Measurements from ENCODE around the gene TPCN2. TPM values are rescaled to one million over a fixed set of nuclear protein-coding genes. Genes with fewer than 3 reads are reported as not detected.

Gene TPCN2
- total RNA-seq, 2 donors from 2014 or later = 14.5 to 21.1 TPM

DNA sequence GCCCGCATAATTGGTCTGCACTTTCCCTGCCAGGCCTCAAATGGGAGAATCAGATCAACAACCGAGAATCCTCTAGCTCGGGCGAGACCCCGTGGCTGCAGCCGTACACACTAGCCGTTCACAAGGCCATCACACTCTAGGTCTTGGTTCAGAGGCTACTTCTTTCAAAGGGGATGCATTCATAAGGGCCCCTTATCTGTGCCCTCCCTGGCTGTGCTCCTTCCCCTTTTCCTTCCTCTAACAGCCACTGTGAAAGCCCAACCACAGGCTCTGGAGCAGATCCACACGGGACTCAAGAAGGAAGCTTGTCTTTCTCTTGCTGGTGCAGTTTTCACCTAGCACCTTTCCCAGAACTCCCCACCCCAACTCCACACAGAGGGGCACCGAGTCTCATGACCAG, 131.5 kb downstream of the TPCN2 start:
- intact Hi-C loops (cut with DNase I) = no loop called here
- Histone ChIP-seq H3K36me3 (no peaks in the 10 kb centered on the region), H3K9ac (ENCODE audit: low read depth in 2 of 2, low read length in 2 of 2) (no peak overlapping the region), H3K9me3 (no peaks in the 10 kb centered on the region), H3K4me3 (no peak overlapping the region), H3K4me1 (no peaks in the 10 kb centered on the region), H3K27ac (no peak overlapping the region), H3K27me3 (no peaks in the 10 kb centered on the region)
- DNase-seq = no peak
- TF ChIP-seq, protein P1, sequence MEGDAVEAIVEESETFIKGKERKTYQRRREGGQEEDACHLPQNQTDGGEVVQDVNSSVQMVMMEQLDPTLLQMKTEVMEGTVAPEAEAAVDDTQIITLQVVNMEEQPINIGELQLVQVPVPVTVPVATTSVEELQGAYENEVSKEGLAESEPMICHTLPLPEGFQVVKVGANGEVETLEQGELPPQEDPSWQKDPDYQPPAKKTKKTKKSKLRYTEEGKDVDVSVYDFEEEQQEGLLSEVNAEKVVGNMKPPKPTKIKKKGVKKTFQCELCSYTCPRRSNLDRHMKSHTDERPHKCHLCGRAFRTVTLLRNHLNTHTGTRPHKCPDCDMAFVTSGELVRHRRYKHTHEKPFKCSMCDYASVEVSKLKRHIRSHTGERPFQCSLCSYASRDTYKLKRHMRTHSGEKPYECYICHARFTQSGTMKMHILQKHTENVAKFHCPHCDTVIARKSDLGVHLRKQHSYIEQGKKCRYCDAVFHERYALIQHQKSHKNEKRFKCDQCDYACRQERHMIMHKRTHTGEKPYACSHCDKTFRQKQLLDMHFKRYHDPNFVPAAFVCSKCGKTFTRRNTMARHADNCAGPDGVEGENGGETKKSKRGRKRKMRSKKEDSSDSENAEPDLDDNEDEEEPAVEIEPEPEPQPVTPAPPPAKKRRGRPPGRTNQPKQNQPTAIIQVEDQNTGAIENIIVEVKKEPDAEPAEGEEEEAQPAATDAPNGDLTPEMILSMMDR (IDR thresholded peaks at IDR 0.05) = no peak

GRCh38 chr11:69180726-69181125, 132.0 kb downstream of the TPCN2 start:
- no peak overlapping the region for H3K4me3 ChIP-seq
- H3K36me3 ChIP-seq = no peaks in the 10 kb centered on the region
- TF ChIP-seq, protein P1 (IDR thresholded peaks at IDR 0.05) = no peak
- H3K9me3 ChIP-seq = no peaks in the 10 kb centered on the region
- DNase-seq = no peak
- intact Hi-C loops (cut with DNase I) = no loop called here
- no peak overlapping the region for H3K27ac ChIP-seq
- no peak overlapping the region for H3K9ac ChIP-seq (ENCODE audit: low read depth in 2 of 2, low read length in 2 of 2)
- no peaks in the 10 kb centered on the region for H3K27me3 ChIP-seq
- no peaks in the 10 kb centered on the region for H3K4me1 ChIP-seq

DNA sequence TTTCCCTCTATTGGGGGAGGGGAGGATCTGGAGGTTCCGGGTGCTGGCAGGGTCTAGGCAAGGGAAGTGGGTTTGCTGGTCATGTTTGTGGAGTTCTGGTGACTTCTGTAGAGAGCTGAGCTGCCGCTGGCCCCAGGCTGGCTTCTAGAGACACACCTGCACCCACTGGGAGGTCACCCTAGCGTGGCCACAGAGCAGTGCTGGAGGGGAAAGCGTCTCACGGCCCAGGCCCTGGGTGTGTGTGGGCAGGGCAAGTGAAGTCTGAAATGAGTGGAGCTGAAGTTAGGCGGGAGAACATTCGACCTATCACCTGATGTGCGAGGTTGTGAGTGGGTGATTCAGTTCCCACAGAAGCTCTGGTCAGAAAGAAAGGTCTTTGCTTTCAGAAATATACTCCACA, 134.9 kb downstream of the TPCN2 start:
- intact Hi-C loops (cut with DNase I) = no loop called here
- Histone ChIP-seq H3K9me3 (no peaks in the 10 kb centered on the region), H3K4me3 (no peak overlapping the region), H3K36me3 (no peaks in the 10 kb centered on the region), H3K27me3 (no peaks in the 10 kb centered on the region), H3K9ac (ENCODE audit: low read depth in 2 of 2, low read length in 2 of 2) (no peak overlapping the region), H3K27ac (no peak overlapping the region), H3K4me1 (no peaks in the 10 kb centered on the region)
- TF ChIP-seq, protein P1 (IDR thresholded peaks at IDR 0.05) = no peak
- no peak for DNase-seq

Small RNAs within 50 kb of the gene (microRNA-seq; reads per million reads assigned to microRNA genes)
- gene MIR3164 = not detected

Other genes starting within 250 kb of the TPCN2 start
- 100 to 1,000 TPM; 197 to 213 TPM for gene CPT1A, start 207.0 kb upstream of the TPCN2 start, total RNA-seq
- gene MRPL21, start 145.1 kb upstream of the TPCN2 start, total RNA-seq = 100 to 1,000 TPM in 1 of 2 donors, 10 to 100 TPM in 1; 59.8 to 104 TPM
- 10 to 100 TPM; 16.6 to 20.4 TPM for gene IGHMBP2, start 145.0 kb upstream of the TPCN2 start, total RNA-seq
- not detected for gene MRGPRD, start 67.9 kb upstream of the TPCN2 start, total RNA-seq
- 10 to 100 TPM in 1 of 2 donors, 1 to 10 TPM in 1; 3.0 to 17.9 TPM for gene MRGPRF, start 35.7 kb upstream of the TPCN2 start, total RNA-seq
- gene SMIM38, start 107.0 kb downstream of the TPCN2 start, total RNA-seq = under 1 TPM in 1 of 2 donors, not detected in 1; 0.10 TPM
- 1 to 10 TPM; 4.5 to 8.2 TPM for gene MYEOV, start 245.2 kb downstream of the TPCN2 start, total RNA-seq

Data from colonic mucosa (tissue), 4 donors.